Fibroblast of pulmonary artery (primary cell): ENCODE data around the gene HS3ST1.

Source experiments
- DNase-seq: peaks from one replicate; pipeline ENCODE4 v3.0.0-alpha.2; 2010; ENCODE audit warnings: low read depth
- H3K4me3 ChIP-seq: replicated peaks from 2 replicates; pipeline ENCODE4 v1.5.1; 2011; ENCODE audit warnings: low read depth, mild to moderate bottlenecking, control low read depth, low read length, moderate library complexity
- TF ChIP-seq, protein P1 (sequence below): IDR thresholded peaks from 2 replicates; pipeline ENCODE4 v1.5.1; 2011; ENCODE audit warnings: mild to moderate bottlenecking, control low read depth, low read length, inconsistent platforms; ENCODE audit errors: missing control alignments

HS3ST1 gene

DNA sequence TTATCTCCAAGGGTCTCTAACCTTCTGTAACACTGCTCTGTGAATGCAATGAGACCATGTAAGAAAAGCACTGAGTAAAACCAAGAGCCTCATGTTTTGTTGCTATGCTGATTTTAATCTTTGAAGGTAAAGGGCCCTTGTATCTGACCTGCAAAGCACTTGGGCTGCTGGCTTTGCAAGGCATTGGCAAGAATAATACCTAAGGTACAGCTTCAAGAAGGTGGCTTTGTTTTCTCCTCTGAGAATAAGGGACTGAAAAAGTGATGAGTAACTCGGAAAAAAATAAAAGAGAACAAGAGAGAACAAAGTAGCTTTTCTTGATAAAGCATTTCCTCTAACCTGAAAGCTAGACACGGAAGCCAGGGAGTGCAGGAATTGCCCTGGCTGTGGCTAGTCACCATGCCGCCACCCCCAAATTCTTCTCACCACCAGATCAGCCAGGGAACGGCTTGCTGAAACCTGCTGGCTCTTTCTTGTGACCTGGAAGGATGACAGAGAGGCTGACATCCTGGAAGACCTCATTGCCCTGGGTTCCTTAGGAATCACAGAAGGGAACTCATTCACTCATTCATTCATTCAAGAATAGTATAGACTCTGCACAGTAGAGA, 41.8 kb upstream of the HS3ST1 start:
- TF ChIP-seq, protein P1, sequence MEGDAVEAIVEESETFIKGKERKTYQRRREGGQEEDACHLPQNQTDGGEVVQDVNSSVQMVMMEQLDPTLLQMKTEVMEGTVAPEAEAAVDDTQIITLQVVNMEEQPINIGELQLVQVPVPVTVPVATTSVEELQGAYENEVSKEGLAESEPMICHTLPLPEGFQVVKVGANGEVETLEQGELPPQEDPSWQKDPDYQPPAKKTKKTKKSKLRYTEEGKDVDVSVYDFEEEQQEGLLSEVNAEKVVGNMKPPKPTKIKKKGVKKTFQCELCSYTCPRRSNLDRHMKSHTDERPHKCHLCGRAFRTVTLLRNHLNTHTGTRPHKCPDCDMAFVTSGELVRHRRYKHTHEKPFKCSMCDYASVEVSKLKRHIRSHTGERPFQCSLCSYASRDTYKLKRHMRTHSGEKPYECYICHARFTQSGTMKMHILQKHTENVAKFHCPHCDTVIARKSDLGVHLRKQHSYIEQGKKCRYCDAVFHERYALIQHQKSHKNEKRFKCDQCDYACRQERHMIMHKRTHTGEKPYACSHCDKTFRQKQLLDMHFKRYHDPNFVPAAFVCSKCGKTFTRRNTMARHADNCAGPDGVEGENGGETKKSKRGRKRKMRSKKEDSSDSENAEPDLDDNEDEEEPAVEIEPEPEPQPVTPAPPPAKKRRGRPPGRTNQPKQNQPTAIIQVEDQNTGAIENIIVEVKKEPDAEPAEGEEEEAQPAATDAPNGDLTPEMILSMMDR = no peak
- no peak overlapping the region for H3K4me3 ChIP-seq
- DNase-seq = no peak

DNA sequence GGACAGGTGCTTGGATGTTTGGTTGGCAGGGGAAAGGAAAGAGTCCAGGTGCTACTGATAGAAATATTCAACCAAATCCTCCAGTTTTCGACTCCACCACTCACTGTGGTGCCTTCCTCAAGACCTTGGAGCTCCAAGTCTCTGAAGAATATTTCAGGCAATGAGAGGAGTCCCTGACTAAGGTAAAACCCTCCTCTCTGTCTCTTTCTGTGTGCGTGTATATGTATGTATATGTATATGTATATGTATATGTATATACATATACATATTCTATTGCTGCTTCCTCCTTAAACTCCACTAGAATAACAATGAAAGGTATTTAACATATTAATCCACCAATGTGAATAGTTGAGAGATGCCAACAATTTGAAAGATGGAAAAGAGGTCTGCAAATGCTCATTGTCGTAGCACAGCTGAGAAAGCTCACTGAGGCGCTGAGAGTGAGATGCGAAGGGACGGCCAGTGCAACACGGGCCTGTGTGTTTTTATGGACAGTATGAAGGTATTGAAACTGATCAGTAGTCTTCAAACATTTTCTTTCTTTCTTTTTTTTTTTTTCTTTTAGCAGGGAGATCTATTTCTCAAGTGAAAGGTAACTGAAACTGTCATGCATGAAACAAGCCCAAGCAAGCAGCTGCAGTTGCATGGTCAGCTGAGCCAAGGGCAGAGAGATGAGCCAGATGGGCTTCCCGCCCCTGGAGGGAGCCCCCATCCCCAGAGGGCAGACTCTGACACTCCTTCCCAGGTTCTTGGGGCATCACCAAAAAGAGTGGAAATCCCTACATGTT, 41.1 kb upstream of the HS3ST1 start:
- H3K4me3 ChIP-seq = no peak overlapping the region
- TF ChIP-seq, protein P1 = no peak
- DNase-seq = no peak

DNA sequence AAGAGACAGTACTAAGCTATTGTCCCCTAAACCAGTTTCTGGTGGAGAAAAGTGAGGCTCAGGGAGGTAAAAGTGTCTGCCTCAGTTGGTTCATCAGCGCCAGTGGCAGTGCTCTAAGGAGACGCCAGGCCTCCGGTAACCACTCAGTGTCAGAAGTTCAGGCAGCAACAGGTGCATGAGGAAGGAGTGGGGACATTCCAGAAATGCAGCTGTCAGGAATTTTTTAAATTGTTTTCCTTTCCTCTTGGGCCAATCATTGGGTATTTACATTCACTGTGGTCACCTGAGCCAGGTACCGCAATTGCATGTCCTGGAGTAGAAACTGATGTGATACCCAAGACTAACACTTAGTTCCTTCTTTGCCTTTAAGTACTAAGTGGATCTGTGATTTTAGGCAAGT, 40.2 kb upstream of the HS3ST1 start:
- DNase-seq = no peak
- H3K4me3 ChIP-seq = no peak overlapping the region
- TF ChIP-seq, protein P1 = no peak

DNA sequence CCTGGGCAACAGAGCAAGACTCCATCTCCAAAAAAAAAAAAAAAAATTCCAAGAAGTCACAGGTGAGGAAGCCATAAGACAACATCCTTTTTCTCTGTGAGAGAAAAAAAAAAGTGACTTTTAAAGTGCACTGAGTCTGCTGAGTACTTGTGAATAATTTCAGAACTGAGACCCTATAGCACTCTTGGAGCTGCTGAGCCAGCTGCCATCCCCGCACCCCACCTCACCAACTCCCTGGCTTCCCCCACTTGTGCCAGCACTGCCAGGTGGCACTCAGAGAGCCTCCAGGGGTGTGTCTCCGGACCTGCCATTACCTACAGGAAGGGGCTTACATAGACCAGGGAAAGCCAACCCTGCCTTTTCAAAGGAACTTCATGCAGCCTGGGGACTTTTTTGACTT, 39.2 kb upstream of the HS3ST1 start:
- TF ChIP-seq, protein P1 = no peak
- DNase-seq = no peak
- no peak overlapping the region for H3K4me3 ChIP-seq

DNA sequence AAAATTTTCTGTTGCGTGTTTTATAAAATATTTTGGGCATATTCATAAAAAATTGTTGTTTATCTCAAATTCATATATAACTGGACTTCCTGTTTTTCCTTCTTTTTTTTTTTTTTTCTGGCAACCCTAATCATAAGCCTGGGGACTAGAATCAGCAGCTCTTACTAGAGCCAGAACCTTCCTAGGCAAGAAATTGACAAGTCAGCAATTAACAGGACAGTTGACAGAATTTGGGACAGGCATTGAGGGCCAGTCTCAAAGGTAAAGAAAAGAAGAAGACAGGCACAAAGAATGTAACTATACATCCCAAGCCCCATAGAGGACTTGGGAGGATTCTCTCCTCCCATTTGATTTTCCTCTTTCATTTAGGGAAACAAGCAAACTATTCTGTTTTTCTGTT, 35.0 kb upstream of the HS3ST1 start:
- TF ChIP-seq, protein P1 = no peak
- H3K4me3 ChIP-seq = no peak overlapping the region
- DNase-seq = no peak

DNA sequence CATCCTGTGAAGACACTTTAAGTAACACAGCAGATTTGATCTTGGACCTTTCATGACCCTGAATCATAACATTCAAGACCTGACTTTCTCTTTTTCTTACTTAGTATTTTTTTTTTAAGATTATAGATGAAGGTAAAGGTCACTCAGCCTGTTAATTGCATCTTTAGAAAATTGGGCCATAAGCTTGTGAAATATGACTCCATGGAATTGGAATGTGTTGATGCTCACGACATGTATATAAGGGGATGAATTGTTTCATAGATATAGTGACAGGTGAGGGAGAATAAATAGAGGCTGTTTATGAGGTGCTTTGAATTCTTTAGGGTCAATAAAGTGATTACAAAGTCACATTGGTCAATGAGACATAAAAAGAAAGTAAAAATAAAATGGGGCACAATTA, 27.7 kb upstream of the HS3ST1 start:
- H3K4me3 ChIP-seq = no peak overlapping the region
- TF ChIP-seq, protein P1 = no peak
- DNase-seq = no peak
